WTC11 (cell line): ENCODE data around the gene MLC1.

Experiments
- CREM ChIP-seq: sonication (generic); formaldehyde crosslinking; IDR thresholded peaks from 2 replicates; pipeline ENCODE4 v1.8.1; 2022; ENCODE audit warnings: mild to moderate bottlenecking, missing genetic modification reagents, moderate library complexity
- FOXJ3 ChIP-seq: sonication (generic); formaldehyde crosslinking; IDR thresholded peaks from 2 replicates; pipeline ENCODE4 v1.9.0; 2021; ENCODE audit warnings: missing genetic modification reagents, mild to moderate bottlenecking, borderline replicate concordance
- NFYB ChIP-seq: sonication (generic); formaldehyde crosslinking; conservative IDR thresholded peaks from 2 replicates; pipeline ENCODE4 v1.8.0; 2022; ENCODE audit warnings: low read depth, missing genetic modification reagents
- SP1 ChIP-seq: sonication (generic); formaldehyde crosslinking; conservative IDR thresholded peaks from 2 replicates; pipeline ENCODE4 v1.8.1; 2022; ENCODE audit warnings: missing genetic modification reagents
- TCF7 ChIP-seq: sonication (generic); formaldehyde crosslinking; IDR thresholded peaks from 2 replicates; pipeline ENCODE4 v1.8.0; 2022; ENCODE audit warnings: mild to moderate bottlenecking, low read depth, missing genetic modification reagents, moderate library complexity
- ZNF121 ChIP-seq: sonication (generic); formaldehyde crosslinking; IDR thresholded peaks from 2 replicates; pipeline ENCODE4 v1.8.0; 2023; ENCODE audit warnings: missing genetic modification reagents
- ZNF138 ChIP-seq: sonication (generic); formaldehyde crosslinking; conservative IDR thresholded peaks from 2 replicates; pipeline ENCODE4 v1.8.1; 2022; ENCODE audit warnings: mild to moderate bottlenecking, moderate library complexity, missing genetic modification reagents
- TF ChIP-seq, protein P1 (sequence below): fragments of 200-600 bp; IDR thresholded peaks from 2 replicates; pipeline ENCODE4 v1.8.0; 2022; ENCODE audit warnings: antibody characterized with exemption
- TF ChIP-seq, protein P2 (sequence below): sonication (generic); formaldehyde crosslinking; conservative IDR thresholded peaks from 2 replicates; pipeline ENCODE4 v1.8.1; 2023; ENCODE audit warnings: mild to moderate bottlenecking, low read depth, missing genetic modification reagents, moderate library complexity
- TF ChIP-seq, protein P3 (sequence below): sonication (generic); formaldehyde crosslinking; IDR thresholded peaks from 2 replicates; pipeline ENCODE4 v1.8.1; 2022; ENCODE audit warnings: mild to moderate bottlenecking, moderate library complexity, missing genetic modification reagents
- TF ChIP-seq, protein P4 (sequence below): sonication (generic); formaldehyde crosslinking; IDR thresholded peaks from 2 replicates; pipeline ENCODE4 v1.8.0; 2022; ENCODE audit warnings: mild to moderate bottlenecking, missing genetic modification reagents
- TF ChIP-seq, protein P5 (sequence below): fragments of 250-450 bp; sonication (Bioruptor Pico); conservative IDR thresholded peaks from 2 replicates; pipeline ENCODE4 v1.9.0; 2021; ENCODE audit warnings: mild to moderate bottlenecking
- TF ChIP-seq, protein P6 (sequence below): sonication (generic); formaldehyde crosslinking; IDR thresholded peaks from 2 replicates; pipeline ENCODE4 v1.8.0; 2022; ENCODE audit warnings: mild to moderate bottlenecking, missing genetic modification reagents
- TF ChIP-seq, protein P7 (sequence below): sonication (generic); formaldehyde crosslinking; IDR thresholded peaks from 2 replicates; pipeline ENCODE4 v1.8.0; 2023; ENCODE audit warnings: mild to moderate bottlenecking, missing genetic modification reagents

DNA sequence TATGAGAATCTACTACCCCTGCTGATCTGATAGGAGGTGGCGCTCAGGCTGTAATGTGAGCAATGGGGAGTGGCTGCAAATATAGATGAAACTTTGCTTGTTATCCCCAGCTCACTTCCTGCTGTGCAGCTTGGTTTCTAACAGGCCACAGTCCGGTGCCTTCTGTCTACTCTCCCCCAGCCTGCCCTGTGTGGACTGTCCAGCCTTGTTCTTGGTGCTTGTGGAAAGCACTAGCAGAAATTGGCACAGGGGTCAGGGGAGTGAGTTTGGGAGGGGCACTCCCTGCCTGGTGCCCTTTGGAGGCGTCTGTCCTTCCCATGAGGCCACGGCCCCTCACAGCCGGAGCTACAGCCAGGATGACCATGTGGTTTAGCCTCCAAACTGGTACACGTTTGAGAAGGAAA is 18.9 kb upstream of the MLC1 start:
- TF ChIP-seq, protein P1, sequence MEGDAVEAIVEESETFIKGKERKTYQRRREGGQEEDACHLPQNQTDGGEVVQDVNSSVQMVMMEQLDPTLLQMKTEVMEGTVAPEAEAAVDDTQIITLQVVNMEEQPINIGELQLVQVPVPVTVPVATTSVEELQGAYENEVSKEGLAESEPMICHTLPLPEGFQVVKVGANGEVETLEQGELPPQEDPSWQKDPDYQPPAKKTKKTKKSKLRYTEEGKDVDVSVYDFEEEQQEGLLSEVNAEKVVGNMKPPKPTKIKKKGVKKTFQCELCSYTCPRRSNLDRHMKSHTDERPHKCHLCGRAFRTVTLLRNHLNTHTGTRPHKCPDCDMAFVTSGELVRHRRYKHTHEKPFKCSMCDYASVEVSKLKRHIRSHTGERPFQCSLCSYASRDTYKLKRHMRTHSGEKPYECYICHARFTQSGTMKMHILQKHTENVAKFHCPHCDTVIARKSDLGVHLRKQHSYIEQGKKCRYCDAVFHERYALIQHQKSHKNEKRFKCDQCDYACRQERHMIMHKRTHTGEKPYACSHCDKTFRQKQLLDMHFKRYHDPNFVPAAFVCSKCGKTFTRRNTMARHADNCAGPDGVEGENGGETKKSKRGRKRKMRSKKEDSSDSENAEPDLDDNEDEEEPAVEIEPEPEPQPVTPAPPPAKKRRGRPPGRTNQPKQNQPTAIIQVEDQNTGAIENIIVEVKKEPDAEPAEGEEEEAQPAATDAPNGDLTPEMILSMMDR: no peak
- TF ChIP-seq, protein P2, sequence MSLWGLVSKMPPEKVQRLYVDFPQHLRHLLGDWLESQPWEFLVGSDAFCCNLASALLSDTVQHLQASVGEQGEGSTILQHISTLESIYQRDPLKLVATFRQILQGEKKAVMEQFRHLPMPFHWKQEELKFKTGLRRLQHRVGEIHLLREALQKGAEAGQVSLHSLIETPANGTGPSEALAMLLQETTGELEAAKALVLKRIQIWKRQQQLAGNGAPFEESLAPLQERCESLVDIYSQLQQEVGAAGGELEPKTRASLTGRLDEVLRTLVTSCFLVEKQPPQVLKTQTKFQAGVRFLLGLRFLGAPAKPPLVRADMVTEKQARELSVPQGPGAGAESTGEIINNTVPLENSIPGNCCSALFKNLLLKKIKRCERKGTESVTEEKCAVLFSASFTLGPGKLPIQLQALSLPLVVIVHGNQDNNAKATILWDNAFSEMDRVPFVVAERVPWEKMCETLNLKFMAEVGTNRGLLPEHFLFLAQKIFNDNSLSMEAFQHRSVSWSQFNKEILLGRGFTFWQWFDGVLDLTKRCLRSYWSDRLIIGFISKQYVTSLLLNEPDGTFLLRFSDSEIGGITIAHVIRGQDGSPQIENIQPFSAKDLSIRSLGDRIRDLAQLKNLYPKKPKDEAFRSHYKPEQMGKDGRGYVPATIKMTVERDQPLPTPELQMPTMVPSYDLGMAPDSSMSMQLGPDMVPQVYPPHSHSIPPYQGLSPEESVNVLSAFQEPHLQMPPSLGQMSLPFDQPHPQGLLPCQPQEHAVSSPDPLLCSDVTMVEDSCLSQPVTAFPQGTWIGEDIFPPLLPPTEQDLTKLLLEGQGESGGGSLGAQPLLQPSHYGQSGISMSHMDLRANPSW (CRISPR knock-in tag): no peak
- TF ChIP-seq SP1 (CRISPR knock-in tag) (no peak), ZNF121 (no peak), NFYB (CRISPR knock-in tag) (no peak), TCF7 (CRISPR knock-in tag) (no peak), FOXJ3 (no peak), ZNF138 (CRISPR knock-in tag) (no peak), CREM (CRISPR knock-in tag) (no peak)
- TF ChIP-seq, protein P3, sequence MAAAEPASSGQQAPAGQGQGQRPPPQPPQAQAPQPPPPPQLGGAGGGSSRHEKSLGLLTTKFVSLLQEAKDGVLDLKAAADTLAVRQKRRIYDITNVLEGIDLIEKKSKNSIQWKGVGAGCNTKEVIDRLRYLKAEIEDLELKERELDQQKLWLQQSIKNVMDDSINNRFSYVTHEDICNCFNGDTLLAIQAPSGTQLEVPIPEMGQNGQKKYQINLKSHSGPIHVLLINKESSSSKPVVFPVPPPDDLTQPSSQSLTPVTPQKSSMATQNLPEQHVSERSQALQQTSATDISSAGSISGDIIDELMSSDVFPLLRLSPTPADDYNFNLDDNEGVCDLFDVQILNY (CRISPR knock-in tag): no peak
- TF ChIP-seq, protein P4, sequence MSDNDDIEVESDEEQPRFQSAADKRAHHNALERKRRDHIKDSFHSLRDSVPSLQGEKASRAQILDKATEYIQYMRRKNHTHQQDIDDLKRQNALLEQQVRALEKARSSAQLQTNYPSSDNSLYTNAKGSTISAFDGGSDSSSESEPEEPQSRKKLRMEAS (CRISPR knock-in tag): no peak
- TF ChIP-seq, protein P5, sequence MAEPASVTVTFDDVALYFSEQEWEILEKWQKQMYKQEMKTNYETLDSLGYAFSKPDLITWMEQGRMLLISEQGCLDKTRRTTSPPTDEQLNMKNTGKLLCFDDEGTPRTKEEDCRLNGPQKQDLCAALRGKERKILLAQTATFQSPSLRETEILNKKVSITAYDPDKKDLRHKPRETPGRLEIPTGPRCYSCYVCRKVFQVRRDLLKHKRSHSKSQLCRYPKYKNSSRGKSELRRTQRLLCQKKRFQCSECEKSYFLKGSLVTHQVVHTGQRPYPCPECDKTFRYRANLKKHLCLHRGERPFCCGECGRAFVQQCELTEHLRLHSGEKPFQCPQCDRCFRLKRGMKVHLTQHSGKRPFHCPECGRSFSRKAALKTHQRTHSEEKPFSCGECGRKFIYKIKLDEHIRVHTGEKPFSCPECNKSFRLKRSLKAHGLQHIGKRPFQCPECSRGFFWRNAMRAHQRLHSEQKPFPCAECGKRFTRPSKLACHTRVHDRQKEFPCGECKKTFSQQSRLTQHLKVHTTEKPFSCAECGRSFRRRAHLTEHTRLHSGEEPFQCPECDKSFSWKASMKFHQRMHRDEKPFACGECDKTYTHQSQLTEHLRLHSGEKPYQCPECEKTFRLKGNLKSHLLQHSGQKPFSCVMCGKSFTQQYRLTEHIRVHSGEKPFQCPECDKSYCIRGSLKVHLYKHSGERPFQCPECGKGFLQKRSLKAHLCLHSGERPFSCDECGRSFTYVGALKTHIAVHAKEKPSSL (CRISPR knock-in tag): no peak
- TF ChIP-seq, protein P6, sequence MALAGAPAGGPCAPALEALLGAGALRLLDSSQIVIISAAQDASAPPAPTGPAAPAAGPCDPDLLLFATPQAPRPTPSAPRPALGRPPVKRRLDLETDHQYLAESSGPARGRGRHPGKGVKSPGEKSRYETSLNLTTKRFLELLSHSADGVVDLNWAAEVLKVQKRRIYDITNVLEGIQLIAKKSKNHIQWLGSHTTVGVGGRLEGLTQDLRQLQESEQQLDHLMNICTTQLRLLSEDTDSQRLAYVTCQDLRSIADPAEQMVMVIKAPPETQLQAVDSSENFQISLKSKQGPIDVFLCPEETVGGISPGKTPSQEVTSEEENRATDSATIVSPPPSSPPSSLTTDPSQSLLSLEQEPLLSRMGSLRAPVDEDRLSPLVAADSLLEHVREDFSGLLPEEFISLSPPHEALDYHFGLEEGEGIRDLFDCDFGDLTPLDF (CRISPR knock-in tag): no peak
- TF ChIP-seq, protein P7, sequence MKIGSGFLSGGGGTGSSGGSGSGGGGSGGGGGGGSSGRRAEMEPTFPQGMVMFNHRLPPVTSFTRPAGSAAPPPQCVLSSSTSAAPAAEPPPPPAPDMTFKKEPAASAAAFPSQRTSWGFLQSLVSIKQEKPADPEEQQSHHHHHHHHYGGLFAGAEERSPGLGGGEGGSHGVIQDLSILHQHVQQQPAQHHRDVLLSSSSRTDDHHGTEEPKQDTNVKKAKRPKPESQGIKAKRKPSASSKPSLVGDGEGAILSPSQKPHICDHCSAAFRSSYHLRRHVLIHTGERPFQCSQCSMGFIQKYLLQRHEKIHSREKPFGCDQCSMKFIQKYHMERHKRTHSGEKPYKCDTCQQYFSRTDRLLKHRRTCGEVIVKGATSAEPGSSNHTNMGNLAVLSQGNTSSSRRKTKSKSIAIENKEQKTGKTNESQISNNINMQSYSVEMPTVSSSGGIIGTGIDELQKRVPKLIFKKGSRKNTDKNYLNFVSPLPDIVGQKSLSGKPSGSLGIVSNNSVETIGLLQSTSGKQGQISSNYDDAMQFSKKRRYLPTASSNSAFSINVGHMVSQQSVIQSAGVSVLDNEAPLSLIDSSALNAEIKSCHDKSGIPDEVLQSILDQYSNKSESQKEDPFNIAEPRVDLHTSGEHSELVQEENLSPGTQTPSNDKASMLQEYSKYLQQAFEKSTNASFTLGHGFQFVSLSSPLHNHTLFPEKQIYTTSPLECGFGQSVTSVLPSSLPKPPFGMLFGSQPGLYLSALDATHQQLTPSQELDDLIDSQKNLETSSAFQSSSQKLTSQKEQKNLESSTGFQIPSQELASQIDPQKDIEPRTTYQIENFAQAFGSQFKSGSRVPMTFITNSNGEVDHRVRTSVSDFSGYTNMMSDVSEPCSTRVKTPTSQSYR: no peak
